Smooth muscle cell (in vitro differentiated cells): ENCODE data around the gene AKAP1. TPM values are rescaled to one million over a fixed set of nuclear protein-coding genes. Genes with fewer than 3 reads are reported as not detected.
A peak's percentile ranks its signal among the peaks of the same experiment; 100 is the strongest.

Experiments used
- DNase-seq: peaks from one replicate; lab custom pipeline; 2025; ENCODE audit not compliant: unreplicated experiment; lab: John Stamatoyannopoulos, UW
- H2AFZ ChIP-seq: fragments of 200-600 bp; sonication (generic); 2 replicates; pipeline ENCODE4 v1.6.0; 2016; ENCODE audit warnings: antibody characterized with exemption, low read depth, mild to moderate bottlenecking
- H3F3A ChIP-seq: fragments of 200-600 bp; sonication (generic); 2 replicates; pipeline ENCODE4 v1.6.0; 2017; ENCODE audit warnings: antibody characterized with exemption, low read depth
- H3K27ac ChIP-seq: fragments of 200-600 bp; sonication (generic); 2 replicates; pipeline ENCODE4 v1.5.1; 2016; ENCODE audit warnings: low read depth, mild to moderate bottlenecking
- H3K27me3 ChIP-seq: fragments of 200-600 bp; sonication (generic); 2 replicates; pipeline ENCODE4 v1.6.1; 2016; ENCODE audit warnings: low read depth, mild to moderate bottlenecking
- H3K36me3 ChIP-seq: fragments of 200-600 bp; sonication (generic); 2 replicates; pipeline ENCODE4 v1.5.1; 2016; ENCODE audit warnings: low read depth
- H3K4me1 ChIP-seq: fragments of 200-600 bp; sonication (generic); 2 replicates; pipeline ENCODE4 v1.5.1; 2016; ENCODE audit warnings: low read depth
- H3K4me2 ChIP-seq: fragments of 200-600 bp; sonication (generic); 2 replicates; pipeline ENCODE4 v1.6.0; 2016; ENCODE audit warnings: mild to moderate bottlenecking
- H3K4me3 ChIP-seq: fragments of 200-600 bp; sonication (generic); 2 replicates; pipeline ENCODE4 v1.5.1; 2016; ENCODE audit warnings: mild to moderate bottlenecking
- H3K79me2 ChIP-seq: fragments of 200-600 bp; sonication (generic); 2 replicates; pipeline ENCODE4 v1.6.0; 2016; ENCODE audit warnings: low read depth, mild to moderate bottlenecking
- H3K9ac ChIP-seq: fragments of 200-600 bp; sonication (generic); 2 replicates; pipeline ENCODE4 v1.6.0; 2016; ENCODE audit warnings: low read depth
- H3K9me3 ChIP-seq: fragments of 200-600 bp; sonication (generic); replicated peaks from 2 replicates; pipeline ENCODE4 v1.5.1; 2016; ENCODE audit warnings: low read depth
- H4K20me1 ChIP-seq: fragments of 200-600 bp; sonication (generic); 2 replicates; pipeline ENCODE4 v1.6.0; 2016; ENCODE audit warnings: low read depth
- WGBS: methylation state at CpG from one replicate; pipeline ENCODE4 v1.1.7; 2016; ENCODE audit warnings: low lambda C conversion rate; 5-methylcytosine and 5-hydroxymethylcytosine counted together
- polyA plus RNA-seq: library from polyadenylated mRNA; unstranded; fragments of >200 nt; fragmentation: Nextera tagmentation; extraction: Ambion mirVana; gene quantifications from 2 replicates; pipeline ENCODE4 v1.2.1, GENCODE V29; 2016
- total RNA-seq: library from RNA; depleted of rRNA; stranded (reverse); fragments of >200 nt; gene quantifications from 2 replicates; pipeline ENCODE4 v1.2.3, GENCODE V29; 2014
- TF ChIP-seq, protein P1 (sequence below): fragments of 200-600 bp; sonication (generic); IDR thresholded peaks from 2 replicates; pipeline ENCODE4 v1.5.1; 2017; ENCODE audit warnings: borderline replicate concordance, mild to moderate bottlenecking, antibody characterized with exemption; ENCODE audit not compliant: insufficient read depth, poor library complexity, severe bottlenecking

Gene AKAP1, protein sequence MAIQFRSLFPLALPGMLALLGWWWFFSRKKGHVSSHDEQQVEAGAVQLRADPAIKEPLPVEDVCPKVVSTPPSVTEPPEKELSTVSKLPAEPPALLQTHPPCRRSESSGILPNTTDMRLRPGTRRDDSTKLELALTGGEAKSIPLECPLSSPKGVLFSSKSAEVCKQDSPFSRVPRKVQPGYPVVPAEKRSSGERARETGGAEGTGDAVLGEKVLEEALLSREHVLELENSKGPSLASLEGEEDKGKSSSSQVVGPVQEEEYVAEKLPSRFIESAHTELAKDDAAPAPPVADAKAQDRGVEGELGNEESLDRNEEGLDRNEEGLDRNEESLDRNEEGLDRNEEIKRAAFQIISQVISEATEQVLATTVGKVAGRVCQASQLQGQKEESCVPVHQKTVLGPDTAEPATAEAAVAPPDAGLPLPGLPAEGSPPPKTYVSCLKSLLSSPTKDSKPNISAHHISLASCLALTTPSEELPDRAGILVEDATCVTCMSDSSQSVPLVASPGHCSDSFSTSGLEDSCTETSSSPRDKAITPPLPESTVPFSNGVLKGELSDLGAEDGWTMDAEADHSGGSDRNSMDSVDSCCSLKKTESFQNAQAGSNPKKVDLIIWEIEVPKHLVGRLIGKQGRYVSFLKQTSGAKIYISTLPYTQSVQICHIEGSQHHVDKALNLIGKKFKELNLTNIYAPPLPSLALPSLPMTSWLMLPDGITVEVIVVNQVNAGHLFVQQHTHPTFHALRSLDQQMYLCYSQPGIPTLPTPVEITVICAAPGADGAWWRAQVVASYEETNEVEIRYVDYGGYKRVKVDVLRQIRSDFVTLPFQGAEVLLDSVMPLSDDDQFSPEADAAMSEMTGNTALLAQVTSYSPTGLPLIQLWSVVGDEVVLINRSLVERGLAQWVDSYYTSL
- total RNA-seq (3.6 and 6.2 TPM in 2 replicates), polyA plus RNA-seq (5.8 and 8.4 TPM in 2 replicates)

- WGBS = 2% methylated on average over 61 of the region's 85 CpGs
- H4K20me1 ChIP-seq = peaks cover 12% of the 10 kb centered on the region
- no peaks in the 10 kb centered on the region for H3K36me3 ChIP-seq
- peak; percentile 76 for DNase-seq
- peak within 1 kb of the TSS; percentile 98 for H3K4me2 ChIP-seq
- peaks cover 4% of the 10 kb centered on the region for H3K4me1 ChIP-seq
- peak within 1 kb of the TSS; percentile 87 for H3K27ac ChIP-seq
- H3F3A ChIP-seq = peaks cover 4% of the 10 kb centered on the region
- H3K27me3 ChIP-seq = no peaks in the 10 kb centered on the region
- no peaks in the 10 kb centered on the region for H3K79me2 ChIP-seq
- no peaks in the 10 kb centered on the region for H3K9me3 ChIP-seq
- H3K9ac ChIP-seq = peak within 1 kb of the TSS; percentile 97
- peak within 1 kb of the TSS; percentile 99 for H2AFZ ChIP-seq
- TF ChIP-seq, protein P1, sequence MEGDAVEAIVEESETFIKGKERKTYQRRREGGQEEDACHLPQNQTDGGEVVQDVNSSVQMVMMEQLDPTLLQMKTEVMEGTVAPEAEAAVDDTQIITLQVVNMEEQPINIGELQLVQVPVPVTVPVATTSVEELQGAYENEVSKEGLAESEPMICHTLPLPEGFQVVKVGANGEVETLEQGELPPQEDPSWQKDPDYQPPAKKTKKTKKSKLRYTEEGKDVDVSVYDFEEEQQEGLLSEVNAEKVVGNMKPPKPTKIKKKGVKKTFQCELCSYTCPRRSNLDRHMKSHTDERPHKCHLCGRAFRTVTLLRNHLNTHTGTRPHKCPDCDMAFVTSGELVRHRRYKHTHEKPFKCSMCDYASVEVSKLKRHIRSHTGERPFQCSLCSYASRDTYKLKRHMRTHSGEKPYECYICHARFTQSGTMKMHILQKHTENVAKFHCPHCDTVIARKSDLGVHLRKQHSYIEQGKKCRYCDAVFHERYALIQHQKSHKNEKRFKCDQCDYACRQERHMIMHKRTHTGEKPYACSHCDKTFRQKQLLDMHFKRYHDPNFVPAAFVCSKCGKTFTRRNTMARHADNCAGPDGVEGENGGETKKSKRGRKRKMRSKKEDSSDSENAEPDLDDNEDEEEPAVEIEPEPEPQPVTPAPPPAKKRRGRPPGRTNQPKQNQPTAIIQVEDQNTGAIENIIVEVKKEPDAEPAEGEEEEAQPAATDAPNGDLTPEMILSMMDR = peak; percentile 7
- H3K4me3 ChIP-seq = peak within 1 kb of the TSS; percentile 98
Measured at GRCh38 chr17:57084802-57085447, at the start of gene AKAP1. Gene AKAP1 (plus strand): TSS chr17:57085246. CDS start chr17:57105465, 20,219 bp downstream.

DNA sequence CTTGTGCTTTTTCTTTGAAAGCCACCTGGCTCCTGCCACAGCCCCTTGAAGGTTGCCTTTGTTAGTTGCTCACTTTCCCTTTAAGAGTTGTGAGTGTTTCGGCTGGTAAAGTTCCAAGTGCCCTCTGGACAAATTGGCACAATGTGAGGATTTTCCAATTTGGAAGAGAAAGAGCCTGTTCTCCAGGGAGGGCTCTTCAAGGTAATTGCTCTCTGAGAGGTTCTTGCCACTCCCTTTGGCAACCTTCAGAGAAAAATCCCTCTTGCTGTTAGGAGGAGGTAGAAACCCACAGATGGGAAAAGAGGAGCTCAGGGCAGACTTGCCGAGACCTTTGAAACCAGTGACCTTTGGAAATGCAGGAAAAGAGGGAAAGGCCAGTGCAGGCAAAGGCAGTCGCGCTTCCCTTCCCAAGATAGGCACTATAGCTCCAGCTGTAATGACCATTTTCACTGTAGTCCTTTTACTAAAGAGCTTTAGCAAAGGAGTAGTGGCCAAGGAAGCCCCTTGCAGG, 49.0 kb upstream of the AKAP1 start:
- no peak overlapping the region for H3K27ac ChIP-seq
- H3K27me3 ChIP-seq = peaks cover 12% of the 10 kb centered on the region
- no peak for DNase-seq
- no peak overlapping the region for H3K4me3 ChIP-seq
- WGBS = 94% methylated on average over 4 of the region's 4 CpGs
- H3K79me2 ChIP-seq = no peaks in the 10 kb centered on the region
- H3K36me3 ChIP-seq = no peaks in the 10 kb centered on the region
- no peak overlapping the region for H3K9ac ChIP-seq
- no peaks in the 10 kb centered on the region for H3F3A ChIP-seq
- H4K20me1 ChIP-seq = no peaks in the 10 kb centered on the region
- no peak overlapping the region for H2AFZ ChIP-seq
- no peaks in the 10 kb centered on the region for H3K9me3 ChIP-seq
- no peak overlapping the region for H3K4me2 ChIP-seq
- TF ChIP-seq, protein P1 = no peak
- H3K4me1 ChIP-seq = no peaks in the 10 kb centered on the region

DNA sequence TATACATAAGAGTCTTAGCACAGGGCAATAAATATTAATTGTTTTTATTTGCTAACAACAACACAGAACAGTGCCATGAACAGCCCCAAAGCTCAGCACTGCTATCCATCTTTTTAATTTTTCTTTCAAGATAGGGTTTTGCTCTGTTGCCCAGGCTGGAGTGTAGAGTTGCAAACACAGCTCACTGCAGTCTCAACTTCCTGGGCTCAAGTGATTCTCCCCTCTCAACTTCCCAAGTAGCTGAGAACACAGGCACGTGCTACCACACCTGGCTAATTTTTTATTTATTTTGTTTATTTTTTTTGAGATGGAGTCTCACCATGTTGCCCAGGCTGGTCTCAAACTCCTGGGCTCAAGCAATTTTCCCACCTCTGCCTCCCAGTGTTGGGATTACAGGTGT, 47.6 kb upstream of the AKAP1 start:
- no peaks in the 10 kb centered on the region for H3K4me1 ChIP-seq
- H3K4me3 ChIP-seq = no peak overlapping the region
- no peaks in the 10 kb centered on the region for H3K36me3 ChIP-seq
- no peak overlapping the region for H3K27ac ChIP-seq
- TF ChIP-seq, protein P1 = no peak
- H2AFZ ChIP-seq = no peak overlapping the region
- H4K20me1 ChIP-seq = no peaks in the 10 kb centered on the region
- no peak overlapping the region for H3K9ac ChIP-seq
- H3K27me3 ChIP-seq = peaks cover 12% of the 10 kb centered on the region
- no peak overlapping the region for H3K4me2 ChIP-seq
- no peaks in the 10 kb centered on the region for H3K79me2 ChIP-seq
- H3K9me3 ChIP-seq = no peaks in the 10 kb centered on the region
- no peak for DNase-seq
- 83% methylated on average over 1 of the region's 1 CpG for WGBS
- H3F3A ChIP-seq = no peaks in the 10 kb centered on the region
